RCC 7860 (cell line): ENCODE measurements around the gene ZC3H12D.
"Not testable (repeated sequence)": the region's sequence is repeated elsewhere in the genome, so short reads cannot be mapped to it uniquely, and the experiment has no call there.

ENCODE experiments used
- DNase-seq: peaks from one replicate; pipeline ENCODE4 v3.0.0-alpha.2; 2015; ENCODE audit warnings: low spot score
- FAIRE-seq: peaks from 2 replicates; lab custom pipeline; 2012; peaks lifted over from hg19 to GRCh38; lab: Jason Lieb, UNC

ZC3H12D gene

GRCh38 chr6:149460249-149460648 lies 24.6 kb downstream of the ZC3H12D start:
- not testable (repeated sequence) for DNase-seq, FAIRE-seq

GRCh38 chr6:149459761-149460160 lies 25.1 kb downstream of the ZC3H12D start:
- no peak for FAIRE-seq

GRCh38 chr6:149458806-149459205 lies 26.0 kb downstream of the ZC3H12D start:
- FAIRE-seq (no peak), DNase-seq (no peak)

More at GRCh38 chr6:149459761-149460160, 25.1 kb downstream of the ZC3H12D start:
- DNase-seq = no peak

- FAIRE-seq (no peak), DNase-seq (no peak)
These were observed 26.6 kb downstream of the ZC3H12D start for GRCh38 chr6:149458196-149458595.

- DNase-seq (no peak), FAIRE-seq (no peak)
These were observed 27.4 kb downstream of the ZC3H12D start for GRCh38 chr6:149457316-149457884.

GRCh38 chr6:149456311-149457021 lies 28.3 kb downstream of the ZC3H12D start:
- no peak for FAIRE-seq

GRCh38 chr6:149455031-149455732 lies 29.6 kb downstream of the ZC3H12D start:
- DNase-seq (no peak), FAIRE-seq (no peak)

More at GRCh38 chr6:149456311-149457021, 28.3 kb downstream of the ZC3H12D start:
- DNase-seq = no peak

- DNase-seq = peak; percentile 57
These were observed 30.4 kb downstream of the ZC3H12D start for GRCh38 chr6:149454346-149454848.

GRCh38 chr6:149453597-149454345 lies 31.0 kb downstream of the ZC3H12D start:
- FAIRE-seq = no peak
- no peak for DNase-seq

More at GRCh38 chr6:149454346-149454848, 30.4 kb downstream of the ZC3H12D start:
- peak; percentile 85 for FAIRE-seq

GRCh38 chr6:149452037-149452939 lies 32.5 kb downstream of the ZC3H12D start:
- no peak for DNase-seq
- no peak for FAIRE-seq

- FAIRE-seq (no peak), DNase-seq (no peak)
These were observed 33.3 kb downstream of the ZC3H12D start for GRCh38 chr6:149451376-149452036.

GRCh38 chr6:149450679-149451375 lies 34.0 kb downstream of the ZC3H12D start:
- FAIRE-seq = no peak
- no peak for DNase-seq

GRCh38 chr6:149449831-149450678 lies 34.8 kb downstream of the ZC3H12D start:
- FAIRE-seq = no peak
- DNase-seq = no peak

- no peak for FAIRE-seq
- DNase-seq = no peak
These were observed 35.9 kb downstream of the ZC3H12D start for GRCh38 chr6:149448821-149449453.

GRCh38 chr6:149446791-149447376 lies 37.9 kb downstream of the ZC3H12D start:
- no peak for DNase-seq
- FAIRE-seq = no peak

- DNase-seq = no peak
- FAIRE-seq = no peak
These were observed 39.2 kb downstream of the ZC3H12D start for GRCh38 chr6:149445573-149445972.

- FAIRE-seq (no peak), DNase-seq (no peak)
These were observed 39.7 kb downstream of the ZC3H12D start for GRCh38 chr6:149445095-149445466.
